Endothelial cell of umbilical vein (primary cell): ENCODE data around the gene MANBA. TPM values are rescaled to one million over a fixed set of nuclear protein-coding genes. Genes with fewer than 3 reads are reported as not detected.
A peak's percentile ranks its signal among the peaks of the same experiment; 100 is the strongest.

Experiments used
- BruUV-seq: library from RNA; stranded (reverse); fragments of 400-500 nt; replicated peaks from 2 replicates; lab custom pipeline; 2021; lab: Mats Ljungman, UMichigan
- CTCF ChIA-PET: fragments of 300-600, 350-600 bp; sonication (Branson Sonifier 250); formaldehyde crosslinking; loops from one replicate; lab custom pipeline; 2021; ENCODE audit warnings: antibody characterized with exemption, inconsistent platforms; lab: Charles Lee
- POLR2A ChIA-PET: fragments of 300-600, 350-600 bp; sonication (Branson Sonifier 250); formaldehyde crosslinking; loops from one replicate; lab custom pipeline; 2021; ENCODE audit warnings: antibody characterized with exemption, inconsistent platforms; lab: Charles Lee
- DNase-seq: peaks from one replicate; pipeline ENCODE4 v3.0.0-alpha.2; 2011; ENCODE audit warnings: low read depth, low spot score
- FAIRE-seq: peaks from 2 replicates; lab custom pipeline; 2011; peaks lifted over from hg19 to GRCh38; lab: Jason Lieb, UNC
- H2AFZ ChIP-seq: 2 replicates; pipeline ENCODE4 v1.6.0; 2012; ENCODE audit warnings: low read depth, low read length, control low read depth, inconsistent platforms
- H3K27ac ChIP-seq: 2 replicates; pipeline ENCODE4 v1.5.1; 2011; ENCODE audit warnings: low read depth, mild to moderate bottlenecking, control low read depth, low read length, moderate library complexity; ENCODE audit not compliant: insufficient read depth
- H3K27me3 ChIP-seq, 2 experiments: 2 replicates each; pipeline versions ENCODE4 v1.6.0 to v1.6.1; 2011; ENCODE audit warnings: low read length in 2 of 2, mixed read lengths in 1 of 2; ENCODE audit not compliant: control insufficient read depth in 2 of 2, insufficient read depth in 2 of 2
- H3K36me3 ChIP-seq, 2 experiments: 2 replicates in 1 of 2; 3 replicates in 1 of 2; pipeline ENCODE4 v1.5.1; 2011; ENCODE audit warnings: low read length in 2 of 2, mild to moderate bottlenecking in 1 of 2, moderate library complexity in 1 of 2; ENCODE audit not compliant: control insufficient read depth in 2 of 2, insufficient read depth in 2 of 2; ENCODE audit errors: extremely low read depth in 1 of 2
- H3K4me1 ChIP-seq: 3 replicates; pipeline ENCODE4 v1.5.1; 2011; ENCODE audit warnings: mild to moderate bottlenecking, low read length; ENCODE audit not compliant: control insufficient read depth, insufficient read depth; ENCODE audit errors: extremely low read depth
- H3K4me2 ChIP-seq: 2 replicates; pipeline ENCODE4 v1.6.1; 2011; ENCODE audit warnings: low read length, control low read depth, mixed read lengths; ENCODE audit not compliant: insufficient read depth
- H3K4me3 ChIP-seq, 3 experiments: fragments of 200-600 bp in 1 of 3; sonication (generic), shearing (Covaris generic) in 1 of 3; replicated peaks in 1 of 3; 2 replicates each; pipeline ENCODE4 v1.5.1; 2011 to 2016; ENCODE audit warnings: control low read depth in 3 of 3, low read length in 3 of 3, mild to moderate bottlenecking in 2 of 3, inconsistent platforms in 1 of 3, low read depth in 1 of 3, moderate library complexity in 1 of 3; ENCODE audit not compliant: insufficient read depth in 1 of 3
- H3K79me2 ChIP-seq: 2 replicates; pipeline ENCODE4 v1.6.0; 2012; ENCODE audit warnings: low read length, inconsistent platforms; ENCODE audit not compliant: control insufficient read depth, insufficient read depth
- H3K9ac ChIP-seq: replicated peaks from 2 replicates; pipeline ENCODE3; 2011; ENCODE audit warnings: low read length, control low read depth; ENCODE audit not compliant: insufficient read depth; ENCODE audit errors: extremely low read depth
- H3K9me1 ChIP-seq: replicated peaks from 3 replicates; pipeline ENCODE4 v1.6.0; 2011; ENCODE audit warnings: mild to moderate bottlenecking, low read length; ENCODE audit not compliant: control insufficient read depth, insufficient read depth; ENCODE audit errors: extremely low read depth
- H3K9me3 ChIP-seq: replicated peaks from 2 replicates; pipeline ENCODE4 v1.5.1; 2012; ENCODE audit warnings: low read length, inconsistent platforms; ENCODE audit not compliant: control insufficient read depth, insufficient read depth
- H4K20me1 ChIP-seq: replicated peaks from 2 replicates; pipeline ENCODE3; 2011; ENCODE audit warnings: mild to moderate bottlenecking, low read length; ENCODE audit not compliant: control insufficient read depth, insufficient read depth; ENCODE audit errors: extremely low read depth
- EZH2 ChIP-seq: IDR thresholded peaks from 2 replicates; pipeline ENCODE4 v1.6.1; 2012; ENCODE audit warnings: borderline replicate concordance, low read depth, mild to moderate bottlenecking, moderate library complexity, low read length, inconsistent platforms; ENCODE audit not compliant: severe bottlenecking
- FOS ChIP-seq: IDR thresholded peaks from 2 replicates; pipeline ENCODE4 v1.6.1; 2011; ENCODE audit warnings: mild to moderate bottlenecking, low read length, moderate library complexity, borderline replicate concordance; ENCODE audit not compliant: insufficient read depth
- GATA2 ChIP-seq: IDR thresholded peaks from 2 replicates; pipeline ENCODE4 v1.7.0; 2011; ENCODE audit warnings: low read depth, mild to moderate bottlenecking, moderate library complexity, mixed read lengths, low read length; ENCODE audit not compliant: insufficient read length, insufficient read depth
- JUN ChIP-seq: IDR thresholded peaks from 2 replicates; pipeline ENCODE4 v1.6.1; 2011; ENCODE audit warnings: borderline replicate concordance, low read depth; ENCODE audit not compliant: insufficient read length, insufficient read depth
- MYC ChIP-seq: IDR thresholded peaks from one replicate; pipeline ENCODE4 v1.6.1; 2011; ENCODE audit warnings: mild to moderate bottlenecking, low read depth, low read length
- POLR2A ChIP-seq: IDR thresholded peaks from 2 replicates; pipeline ENCODE4 v1.6.1; 2012; ENCODE audit warnings: low read depth, mild to moderate bottlenecking, control low read depth, low read length
- POLR2AphosphoS5 ChIP-seq: IDR thresholded peaks from 2 replicates; pipeline ENCODE4 v1.6.1; 2012; ENCODE audit warnings: low read depth, mild to moderate bottlenecking, control low read depth, low read length, moderate library complexity; ENCODE audit not compliant: insufficient read depth
- dilution Hi-C: fragments of 300-500 bp; cut with MboI; formaldehyde crosslinking; loops from one replicate; pipeline ENCODE4 v1.15.0; 2019; ENCODE audit warnings: low sequenced_read_pairs; ENCODE audit not compliant: extremely low pct_ligation_motif_present
- intact Hi-C: fragments of 100-400 bp; cut with micrococcal nuclease; formaldehyde crosslinking; loops from one replicate; pipeline ENCODE4 v1.10.0; 2022
- polyA plus RNA-seq, 4 experiments: library from polyadenylated mRNA; depleted of rRNA in 3 of 4; stranded (reverse) in 3 of 4; unstranded in 1 of 4; fragments of >200 nt; gene quantifications; 2 replicates each; pipeline versions ENCODE4 v1.2.1 to v1.2.3, GENCODE V29; 2011 to 2012; ENCODE audit warnings: missing spikeins in 1 of 4
- total RNA-seq: library from RNA; stranded (reverse); gene quantifications from 2 replicates; pipeline ENCODE4 v1.2.3, GENCODE V29; 2021
- TF ChIP-seq, protein P1 (sequence below), 2 donors: IDR thresholded peaks; 1 replicate in 1 of 2; 2 replicates in 1 of 2; pipeline ENCODE4 v1.5.1; 2011; ENCODE audit warnings: low read length in 2 of 2, mild to moderate bottlenecking in 2 of 2, moderate library complexity in 2 of 2, control low read depth in 1 of 2, inconsistent platforms in 1 of 2, low read depth in 1 of 2; ENCODE audit not compliant: insufficient read depth in 1 of 2; ENCODE audit errors: extremely low read depth in 1 of 2
- TF ChIP-seq, protein P2 (sequence below): IDR thresholded peaks from 2 replicates; pipeline ENCODE4 v1.6.1; 2011; ENCODE audit not compliant: insufficient read depth, insufficient read length

The MANBA gene
- total and polyA plus RNA-seq, 2 donors (not counting 3 experiments of a cell fraction or from before 2014, with no cell fraction given) = 5.6 to 7.7 TPM

DNA sequence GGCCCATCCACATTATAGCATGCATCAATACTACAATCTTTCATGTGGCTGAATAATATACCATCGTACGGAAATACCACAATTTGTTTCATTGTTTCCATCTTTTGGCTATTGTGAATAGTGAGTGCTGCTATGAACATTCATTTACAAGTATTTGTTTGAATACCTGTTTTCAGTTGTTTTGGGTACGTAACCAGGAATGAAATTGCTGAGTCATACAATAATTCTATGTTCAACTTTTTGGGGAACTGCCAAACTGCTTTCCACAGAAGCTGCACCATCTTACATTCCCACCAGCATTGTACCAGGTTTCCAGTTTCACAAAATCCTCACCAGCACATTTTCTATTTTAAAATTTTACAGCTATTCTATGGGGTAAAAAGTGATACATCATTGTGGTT lies 28.5 kb upstream of the MANBA start:
- H3K27ac ChIP-seq = no peak overlapping the region
- FAIRE-seq = no peak
- H3K9ac ChIP-seq = no peak overlapping the region
- dilution Hi-C loops (no loop called here), intact Hi-C loops (loop anchor here (2.0 kb wide), 1 partner anchor 39 kb away; no protein-coding TSS in a partner anchor)
- H3K4me2 ChIP-seq = no peak overlapping the region
- H2AFZ ChIP-seq = no peak overlapping the region
- ChIA-PET POLR2A (interaction anchor here (0.6 to 0.7 kb wide), 2 partner anchors 20 to 28 kb away, joined by 3 to 4 read pairs; no protein-coding TSS in a partner anchor), CTCF (interaction anchor here (3.0 kb wide), 1 partner anchor 169 kb away, joined by 7 read pairs; no protein-coding TSS in a partner anchor)
- TF ChIP-seq POLR2A = no peak
- no peaks in the 10 kb centered on the region for H3K9me1 ChIP-seq
- peaks cover 3% of the 10 kb centered on the region for H4K20me1 ChIP-seq
- H3K4me1 ChIP-seq = no peaks in the 10 kb centered on the region
- H3K79me2 ChIP-seq = no peaks in the 10 kb centered on the region
- BruUV-seq = no TSS peak
- no peaks in the 10 kb centered on the region for H3K9me3 ChIP-seq
- no peak overlapping the region for H3K4me3 ChIP-seq
- peaks cover 2 to 5% of the 10 kb centered on the region in 2 experiments for H3K36me3 ChIP-seq
- peak; percentile 21 for DNase-seq
- H3K27me3 ChIP-seq = no peaks in the 10 kb centered on the region

DNA sequence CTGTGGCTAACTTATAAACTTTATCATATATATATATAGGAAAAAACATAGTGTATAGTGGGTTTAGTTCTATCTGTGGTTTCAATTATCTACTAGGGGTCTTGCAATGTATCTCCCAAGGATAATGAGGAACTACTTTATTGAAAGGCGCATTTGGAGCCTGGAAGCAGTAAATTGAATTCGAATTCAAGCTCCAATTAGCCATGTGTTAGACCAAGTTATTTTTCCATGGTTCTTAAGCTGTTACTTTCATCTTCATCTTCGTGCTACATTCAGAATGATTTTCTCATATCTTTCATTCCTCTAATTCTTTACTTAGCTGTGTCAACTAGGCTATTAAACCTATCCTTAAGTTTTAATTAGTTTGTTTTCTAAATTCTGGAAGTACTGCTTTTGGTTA lies 27.2 kb upstream of the MANBA start:
- H3K4me1 ChIP-seq = no peaks in the 10 kb centered on the region
- no TSS peak for BruUV-seq
- H3K9me3 ChIP-seq = no peaks in the 10 kb centered on the region
- H3K27ac ChIP-seq = no peak overlapping the region
- no peaks in the 10 kb centered on the region for H3K79me2 ChIP-seq
- H3K9ac ChIP-seq = no peak overlapping the region
- no peaks in the 10 kb centered on the region for H3K27me3 ChIP-seq
- H3K9me1 ChIP-seq = no peaks in the 10 kb centered on the region
- H3K36me3 ChIP-seq = peaks cover 2 to 5% of the 10 kb centered on the region in 2 experiments
- POLR2A ChIA-PET = no interaction called here
- H2AFZ ChIP-seq = no peak overlapping the region
- dilution Hi-C loops (no loop called here), intact Hi-C loops (loop anchor here (2.0 kb wide), 1 partner anchor 41 kb away; no protein-coding TSS in a partner anchor)
- H3K4me3 ChIP-seq = no peak overlapping the region
- TF ChIP-seq, protein P1, sequence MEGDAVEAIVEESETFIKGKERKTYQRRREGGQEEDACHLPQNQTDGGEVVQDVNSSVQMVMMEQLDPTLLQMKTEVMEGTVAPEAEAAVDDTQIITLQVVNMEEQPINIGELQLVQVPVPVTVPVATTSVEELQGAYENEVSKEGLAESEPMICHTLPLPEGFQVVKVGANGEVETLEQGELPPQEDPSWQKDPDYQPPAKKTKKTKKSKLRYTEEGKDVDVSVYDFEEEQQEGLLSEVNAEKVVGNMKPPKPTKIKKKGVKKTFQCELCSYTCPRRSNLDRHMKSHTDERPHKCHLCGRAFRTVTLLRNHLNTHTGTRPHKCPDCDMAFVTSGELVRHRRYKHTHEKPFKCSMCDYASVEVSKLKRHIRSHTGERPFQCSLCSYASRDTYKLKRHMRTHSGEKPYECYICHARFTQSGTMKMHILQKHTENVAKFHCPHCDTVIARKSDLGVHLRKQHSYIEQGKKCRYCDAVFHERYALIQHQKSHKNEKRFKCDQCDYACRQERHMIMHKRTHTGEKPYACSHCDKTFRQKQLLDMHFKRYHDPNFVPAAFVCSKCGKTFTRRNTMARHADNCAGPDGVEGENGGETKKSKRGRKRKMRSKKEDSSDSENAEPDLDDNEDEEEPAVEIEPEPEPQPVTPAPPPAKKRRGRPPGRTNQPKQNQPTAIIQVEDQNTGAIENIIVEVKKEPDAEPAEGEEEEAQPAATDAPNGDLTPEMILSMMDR (IDR thresholded peaks at IDR 0.05; ENCODE audit: extremely low read depth in 1 of 2, insufficient read depth in 1 of 2, low read depth in 1 of 2, low read length in 2 of 2) = no peak
- TF ChIP-seq POLR2A (no peak), JUN (no peak), EZH2 (no peak), MYC (no peak), POLR2AphosphoS5 (no peak), FOS (no peak), GATA2 (no peak)
- TF ChIP-seq, protein P2, sequence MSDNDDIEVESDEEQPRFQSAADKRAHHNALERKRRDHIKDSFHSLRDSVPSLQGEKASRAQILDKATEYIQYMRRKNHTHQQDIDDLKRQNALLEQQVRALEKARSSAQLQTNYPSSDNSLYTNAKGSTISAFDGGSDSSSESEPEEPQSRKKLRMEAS = no peak
- CTCF ChIA-PET = interaction anchor here (3.0 kb wide), 1 partner anchor 167 kb away, joined by 7 read pairs; no protein-coding TSS in a partner anchor
- DNase-seq = no peak
- no peak for FAIRE-seq
- H4K20me1 ChIP-seq = peaks cover 3% of the 10 kb centered on the region
- no peak overlapping the region for H3K4me2 ChIP-seq
